Left lobe of liver (tissue), 2 donors: ENCODE data around the gene NT5C3A. TPM values are rescaled to one million over a fixed set of nuclear protein-coding genes. Genes with fewer than 3 reads are reported as not detected.
"Not testable (repeated sequence)": the region's sequence is repeated elsewhere in the genome, so short reads cannot be mapped to it uniquely, and the experiment has no call there.

ENCODE experiments used
- ATAC-seq: fragments of 200-7000 bp; cut with Tn5 transposase; one replicate; pipeline ENCODE4 v1.9.1; 2020; ENCODE audit warnings: mild to moderate bottlenecking, moderate library complexity
- DNase-seq: peaks from one replicate; pipeline ENCODE4 v3.0.0-alpha.2; 2020; ENCODE audit warnings: low spot score
- total RNA-seq: library from RNA; stranded (reverse); gene quantifications from one replicate; pipeline ENCODE4 v1.2.1, GENCODE V29; 2021
- donor health status: DM: no; HTN: no; CAD: no; lungs with moderate emphysema.
- donor health status: DM: no; HTN: yes; CAD: no.

Gene NT5C3A
- total RNA-seq, 1 donor from 2014 or later = 7.3 TPM

DNA sequence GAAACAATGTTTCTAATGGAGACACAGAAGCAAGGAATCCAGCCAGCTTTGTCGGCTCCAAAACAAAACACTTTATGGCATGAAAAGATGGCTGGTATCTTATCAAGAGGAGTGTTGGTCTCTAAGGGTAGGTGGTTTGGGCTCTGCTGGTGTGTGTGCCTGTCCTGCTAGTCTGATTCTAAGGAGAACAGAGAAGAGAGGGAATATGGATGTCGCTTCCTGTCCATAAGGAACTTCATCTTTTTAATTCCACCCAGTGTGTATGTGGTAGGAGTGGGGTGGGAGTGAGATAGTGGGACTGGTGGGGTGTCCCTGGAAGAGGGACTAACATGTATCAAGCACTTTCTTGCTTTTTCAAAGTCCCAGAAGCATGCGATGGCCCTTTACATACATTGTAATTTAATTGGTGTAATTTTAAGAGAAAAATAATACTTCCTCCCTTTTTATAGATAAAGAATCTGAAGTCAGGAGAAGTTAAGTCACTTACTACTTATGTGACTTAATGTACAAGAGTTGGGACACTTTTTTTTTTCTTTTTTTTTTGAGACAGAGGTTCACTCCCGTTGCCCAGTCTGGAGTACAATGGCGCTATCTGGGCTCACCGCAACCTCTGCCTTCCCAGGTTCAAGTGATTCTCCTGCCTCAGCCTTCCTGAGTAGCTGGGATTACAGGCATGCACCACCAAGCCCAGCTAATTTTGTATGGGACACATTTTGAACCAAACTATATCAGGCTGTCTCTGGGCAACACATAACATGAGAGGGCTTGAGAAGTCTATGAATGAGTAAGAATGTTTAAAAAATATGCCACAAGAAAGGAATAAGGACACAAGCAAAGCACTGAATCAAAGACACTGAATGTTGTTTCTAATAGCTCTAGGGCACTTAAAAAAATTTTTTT, 18.8 kb downstream of the NT5C3A start:
- DNase-seq = no peak
- peak; percentile 44 for ATAC-seq

DNA sequence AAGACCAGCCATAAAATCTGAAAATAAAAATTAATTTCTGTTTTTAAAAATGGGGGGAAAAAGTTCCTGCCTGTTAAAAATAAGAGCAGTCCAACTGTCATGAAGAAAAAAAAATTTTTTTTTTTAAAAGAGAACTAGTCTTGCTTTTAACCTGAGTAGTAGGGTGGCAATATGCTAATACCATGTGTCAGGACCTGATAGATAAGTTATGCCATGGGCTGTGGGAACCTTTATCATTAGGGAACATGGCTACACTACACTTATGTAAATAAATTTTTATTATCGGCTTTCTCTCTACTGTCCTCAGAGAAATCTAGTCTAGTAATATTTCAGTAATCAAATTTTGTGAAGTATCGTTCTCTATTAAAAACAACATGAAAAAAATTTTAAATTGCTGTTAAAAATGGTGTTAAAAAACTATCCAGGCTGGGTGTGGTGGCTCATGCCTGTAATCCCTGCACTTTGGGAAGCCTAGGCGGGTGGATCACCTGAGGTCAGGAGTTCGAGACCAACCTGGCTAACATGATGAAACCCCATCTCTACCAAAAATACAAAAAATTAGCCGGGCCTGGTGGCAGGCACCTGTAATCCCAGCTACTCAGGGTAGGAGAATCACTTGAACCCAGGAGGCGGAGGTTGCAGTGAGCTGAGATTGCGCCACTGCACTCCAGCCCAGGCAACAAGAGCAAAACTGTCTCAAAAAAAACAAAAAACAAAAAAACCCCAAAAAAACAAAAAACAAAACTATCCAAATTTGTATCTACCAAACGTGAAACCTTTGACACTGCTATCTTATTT, 20.7 kb downstream of the NT5C3A start:
- no peak for ATAC-seq

DNA sequence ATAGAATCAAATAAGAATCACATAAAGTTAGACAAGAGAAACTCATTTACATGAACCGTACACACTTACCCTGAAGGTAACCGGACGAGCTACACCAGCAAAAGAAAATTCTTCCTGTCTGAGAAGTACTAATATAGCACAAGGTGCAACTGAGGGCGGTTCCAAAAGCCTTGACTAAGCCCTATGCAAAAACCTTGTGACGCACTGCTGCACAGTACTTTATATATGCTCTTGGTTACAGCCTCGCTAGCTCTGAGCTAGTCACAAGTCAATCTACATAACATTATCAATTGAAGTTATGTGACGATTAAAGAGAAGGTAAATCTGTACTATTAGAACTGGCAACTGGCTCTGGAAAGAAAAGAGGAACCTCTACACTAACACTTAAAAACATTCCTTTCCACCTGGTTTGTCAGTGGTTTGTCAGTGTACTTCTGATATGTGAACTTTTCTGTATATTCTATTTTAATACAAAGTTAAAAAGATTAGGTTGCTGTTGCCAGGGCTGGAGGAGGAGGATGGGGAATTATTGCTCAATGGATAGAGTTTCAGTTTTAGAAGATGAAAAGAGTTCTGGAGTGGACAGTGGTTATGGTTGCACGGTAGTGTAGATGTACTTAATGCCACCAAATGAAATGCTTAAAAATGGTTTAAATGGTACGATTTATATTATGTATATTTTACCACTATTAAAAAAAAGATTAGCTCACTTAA, 21.6 kb downstream of the NT5C3A start:
- ATAC-seq = peak; percentile 76
- DNase-seq = peak; percentile 58

More for the DNA sequence above, 20.7 kb downstream of the NT5C3A start:
- no peak for DNase-seq

DNA sequence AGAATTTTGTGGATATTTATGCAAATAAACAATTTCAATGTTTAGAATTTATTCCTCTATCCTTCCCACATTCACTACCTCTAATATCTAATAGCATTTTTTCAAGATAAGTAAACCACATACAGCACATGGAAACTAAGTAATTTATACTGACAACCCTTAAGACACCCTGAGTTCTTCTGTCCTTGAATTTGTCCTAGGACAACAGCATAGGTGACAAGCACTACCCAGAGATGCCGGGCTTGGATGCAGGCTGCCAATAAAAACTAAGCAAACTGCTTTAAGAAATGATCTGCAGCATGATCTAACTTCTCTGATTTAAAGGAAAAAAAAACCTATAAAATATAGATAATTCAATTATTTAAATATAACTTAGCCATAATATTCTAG, 22.7 kb downstream of the NT5C3A start:
- ATAC-seq (no peak), DNase-seq (no peak)

DNA sequence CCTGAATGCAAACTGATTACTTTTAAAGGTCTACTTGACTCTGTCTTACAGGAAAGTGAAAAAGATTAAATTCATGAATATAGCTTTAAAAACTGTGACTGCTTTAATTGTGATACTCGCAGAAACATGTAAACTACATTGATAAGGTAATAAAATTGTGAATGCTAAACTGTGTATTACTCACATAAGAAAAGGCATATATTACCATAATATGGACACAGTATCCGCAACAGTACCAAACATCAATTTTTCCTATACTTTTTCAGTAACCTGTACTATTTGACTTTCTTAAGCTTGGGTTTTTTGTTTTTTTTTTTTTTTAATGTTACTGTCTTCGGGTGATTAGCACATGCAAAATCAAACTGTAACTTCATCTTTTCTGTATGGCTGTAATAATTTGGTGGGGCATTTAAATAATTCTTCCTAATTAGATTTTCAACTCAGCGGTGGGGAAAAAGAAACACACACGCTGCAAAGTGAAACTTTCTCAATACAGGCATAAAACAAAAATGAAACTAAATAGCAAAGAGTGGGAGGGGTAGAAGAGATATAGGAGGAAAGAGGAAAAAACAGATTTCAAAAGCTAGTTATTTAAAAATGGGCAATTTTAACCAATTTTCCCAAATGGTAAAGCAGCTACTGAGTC, 23.2 kb downstream of the NT5C3A start:
- ATAC-seq (peak; percentile 44), DNase-seq (no peak)

DNA sequence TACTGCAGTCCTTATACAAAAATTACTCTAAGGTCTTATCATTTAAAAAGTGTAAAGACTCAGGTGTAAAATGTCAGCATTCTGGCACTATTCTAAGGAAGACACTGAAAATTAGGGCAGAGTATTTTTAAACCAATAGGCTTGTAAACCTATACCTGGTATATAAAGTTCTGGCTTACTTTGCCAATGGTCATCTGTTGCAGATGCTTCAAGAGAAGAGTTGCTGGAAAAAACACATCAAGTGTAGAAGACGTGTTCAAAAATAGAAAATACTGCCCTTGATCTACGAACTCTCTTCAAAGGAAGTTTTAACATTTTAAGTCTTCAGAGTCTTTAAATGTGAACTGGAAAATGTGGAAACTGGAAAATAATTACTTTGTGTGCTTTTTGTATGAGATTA, 23.9 kb downstream of the NT5C3A start:
- ATAC-seq (no peak), DNase-seq (no peak)

DNA sequence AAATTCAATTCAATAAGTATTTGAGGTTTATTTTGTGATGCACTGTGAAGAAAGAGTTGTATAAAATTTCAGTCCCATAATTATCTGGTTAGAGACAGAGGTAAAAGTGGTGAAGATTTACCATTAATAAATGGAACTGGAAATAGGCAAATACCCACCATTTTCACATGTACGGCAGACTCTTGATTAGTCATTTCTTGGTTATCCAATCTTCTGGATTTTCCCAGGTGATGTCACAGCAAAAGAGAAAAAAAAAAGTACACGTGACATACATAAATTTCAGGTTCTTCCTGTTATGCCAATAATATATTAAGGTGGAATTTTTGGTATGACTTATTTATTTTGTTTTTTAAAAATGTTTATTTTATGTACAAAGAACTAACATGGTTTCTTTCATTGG, 26.8 kb downstream of the NT5C3A start:
- DNase-seq = no peak
- no peak for ATAC-seq

DNA sequence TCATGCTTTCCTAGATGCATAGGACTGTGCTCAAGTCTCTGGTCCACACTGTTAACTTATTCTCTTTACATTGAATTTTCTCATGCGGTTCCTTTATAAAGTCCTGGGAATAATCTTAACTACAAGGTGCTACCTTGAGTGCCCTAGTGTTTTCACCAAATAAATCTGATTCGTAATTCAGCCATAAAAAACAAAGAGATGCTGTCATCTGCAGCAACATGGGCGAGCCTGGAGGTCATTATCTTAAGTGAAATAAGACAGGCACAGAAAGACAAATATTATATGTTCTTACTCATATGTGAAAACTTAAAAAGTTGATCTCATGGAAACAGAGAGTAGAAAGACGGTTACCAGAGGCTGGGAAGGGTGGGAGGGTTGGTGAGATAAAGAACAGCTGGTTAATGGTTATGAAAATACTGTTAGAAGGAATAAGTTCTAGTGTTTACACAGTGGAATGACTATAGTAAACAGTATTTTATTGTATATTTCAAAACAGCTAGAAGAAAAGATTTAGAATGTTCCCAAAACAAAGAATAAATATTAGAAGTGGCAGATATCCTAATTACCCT, 38.3 kb downstream of the NT5C3A start:
- DNase-seq (no peak), ATAC-seq (no peak)

DNA sequence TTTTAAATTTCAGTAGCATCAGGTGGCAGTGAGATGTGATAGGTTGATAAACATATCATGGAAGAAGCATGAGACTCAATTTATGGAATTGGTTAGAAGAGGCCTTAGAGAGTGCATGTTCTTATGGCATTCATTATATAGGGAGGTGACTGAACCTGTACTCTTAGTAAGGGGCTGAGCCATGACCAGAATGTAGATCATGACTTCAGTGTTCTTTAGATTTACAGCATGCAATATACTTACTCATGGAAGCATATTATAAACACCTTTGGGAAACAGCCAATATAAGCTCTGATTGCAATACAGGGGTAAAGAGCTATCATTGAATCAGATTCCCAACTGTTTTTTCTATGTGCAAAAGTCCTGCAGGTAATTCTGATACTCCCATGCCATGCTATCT, 50.2 kb downstream of the NT5C3A start:
- no peak for DNase-seq
- ATAC-seq = no peak

DNA sequence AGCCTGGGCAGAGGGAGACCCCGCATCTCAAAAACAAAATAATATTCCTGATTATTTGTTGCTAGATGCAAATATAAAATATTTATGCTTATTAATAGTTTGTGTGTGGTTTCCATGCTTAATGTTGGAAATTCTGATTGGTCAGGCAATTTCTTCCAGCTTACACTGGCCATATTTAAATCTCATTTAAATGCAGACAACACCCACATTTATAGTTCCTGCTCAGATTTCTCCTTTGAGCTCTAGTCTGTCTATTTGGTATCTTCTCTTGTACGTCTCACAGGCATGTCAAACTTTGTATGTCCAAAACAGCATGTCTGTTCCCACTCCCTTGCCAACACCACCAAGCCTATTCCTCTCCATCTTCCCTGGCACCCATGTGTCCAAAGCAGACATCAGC, 52.8 kb downstream of the NT5C3A start:
- ATAC-seq (no peak), DNase-seq (no peak)

DNA sequence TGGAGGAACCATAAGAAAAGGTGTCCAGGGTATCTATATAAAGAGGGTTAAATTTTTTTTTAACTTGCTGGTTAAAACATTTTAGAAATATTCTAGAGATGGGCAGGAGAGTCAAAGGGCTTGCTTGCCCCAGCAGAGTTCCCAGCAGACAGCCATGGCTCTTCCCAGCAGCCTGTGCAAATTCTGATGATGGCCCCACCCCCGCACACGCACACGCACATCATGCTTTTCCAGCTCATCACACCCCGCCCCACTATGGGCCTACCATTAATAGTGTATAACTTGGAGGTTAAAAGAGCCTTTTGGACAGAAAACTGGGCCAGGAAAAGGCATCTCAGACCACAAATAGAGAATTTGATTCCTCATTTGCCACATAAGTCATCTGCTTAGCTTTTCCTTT, 56.9 kb downstream of the NT5C3A start:
- ATAC-seq, DNase-seq: not testable (repeated sequence)

DNA sequence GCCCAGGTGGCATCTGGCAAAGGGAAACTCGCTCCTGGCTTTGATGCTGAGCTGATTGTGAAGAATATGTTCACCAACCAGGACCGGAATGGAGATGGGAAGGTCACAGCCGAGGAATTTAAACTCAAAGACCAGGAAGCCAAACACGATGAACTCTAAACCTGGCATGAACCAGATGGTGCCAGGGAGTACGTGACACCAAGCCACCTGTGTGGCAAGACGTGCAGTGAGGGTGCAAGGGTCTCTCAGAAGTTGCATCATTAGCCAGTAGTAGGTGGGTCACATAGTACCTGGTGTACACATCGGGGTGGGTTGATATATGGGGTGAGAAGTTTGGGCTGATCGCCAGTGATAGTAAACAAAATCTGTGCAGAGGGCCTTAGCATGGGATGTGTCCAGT, 57.4 kb downstream of the NT5C3A start:
- ATAC-seq (peak; percentile 90), DNase-seq (peak; percentile 68)

DNA sequence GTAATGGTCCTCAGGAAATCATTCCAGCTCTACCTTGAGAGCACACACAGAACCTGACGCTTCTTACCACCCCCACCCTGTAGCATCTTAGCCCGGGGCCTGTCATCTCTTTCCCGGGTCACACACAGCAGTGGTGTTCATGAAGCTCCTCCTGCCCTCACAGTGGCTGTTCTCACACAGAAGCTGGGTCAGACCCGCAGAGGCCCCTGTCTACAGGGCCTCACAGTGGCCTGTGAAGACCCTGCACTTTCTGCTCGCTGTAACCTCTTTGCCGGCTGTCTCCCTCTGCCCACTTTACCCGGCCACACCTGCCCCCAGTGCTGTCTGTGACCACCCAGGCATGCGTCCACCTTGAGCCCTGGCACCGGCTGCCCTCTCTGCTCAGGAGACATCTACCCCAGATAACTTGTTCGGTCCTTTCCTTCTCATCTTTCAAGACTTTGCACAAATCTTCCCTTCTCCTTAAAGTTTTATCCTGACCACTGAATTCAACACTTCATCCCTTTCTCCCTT, 58.4 kb downstream of the NT5C3A start:
- DNase-seq, ATAC-seq: not testable (repeated sequence)

DNA sequence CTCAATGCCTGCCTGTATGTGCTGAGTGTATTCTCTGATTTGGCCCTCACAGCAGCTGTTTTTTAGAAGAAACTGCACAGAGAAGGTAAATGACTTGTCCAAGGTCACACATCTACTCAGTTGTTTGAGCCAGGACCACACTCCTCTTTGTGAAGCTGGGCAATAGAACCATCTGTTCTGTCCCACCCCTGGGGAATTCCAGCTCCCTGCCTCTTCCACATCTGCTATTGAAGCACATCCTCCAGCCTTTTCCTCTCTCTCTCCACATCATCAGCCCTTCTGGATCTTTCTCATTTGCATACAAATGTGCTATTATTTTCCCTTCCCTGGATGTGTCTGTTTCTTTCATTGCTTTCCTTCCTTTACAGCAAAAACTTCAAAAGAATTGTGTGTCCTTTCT, 59.5 kb downstream of the NT5C3A start:
- DNase-seq, ATAC-seq: not testable (repeated sequence)

DNA sequence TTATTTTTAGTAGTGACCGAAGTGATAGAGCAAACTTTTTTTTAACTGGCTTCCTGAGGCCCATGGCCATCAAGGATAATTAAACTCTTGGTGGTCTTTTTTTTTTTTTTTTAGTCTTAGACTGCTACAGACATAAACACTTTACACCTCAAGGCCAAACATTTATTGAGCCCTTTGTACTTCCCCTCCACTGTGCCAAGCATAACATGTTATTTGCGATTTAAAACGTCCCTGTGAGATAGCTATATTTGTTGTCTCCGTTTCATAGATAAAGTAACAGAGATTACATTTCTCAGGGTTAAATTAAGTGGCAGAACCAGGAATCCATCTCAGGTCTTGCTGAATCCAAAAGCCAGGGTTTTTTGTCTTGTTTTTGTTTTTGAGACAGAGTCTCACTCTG, 63.2 kb downstream of the NT5C3A start:
- not testable (repeated sequence) for DNase-seq, ATAC-seq

DNA sequence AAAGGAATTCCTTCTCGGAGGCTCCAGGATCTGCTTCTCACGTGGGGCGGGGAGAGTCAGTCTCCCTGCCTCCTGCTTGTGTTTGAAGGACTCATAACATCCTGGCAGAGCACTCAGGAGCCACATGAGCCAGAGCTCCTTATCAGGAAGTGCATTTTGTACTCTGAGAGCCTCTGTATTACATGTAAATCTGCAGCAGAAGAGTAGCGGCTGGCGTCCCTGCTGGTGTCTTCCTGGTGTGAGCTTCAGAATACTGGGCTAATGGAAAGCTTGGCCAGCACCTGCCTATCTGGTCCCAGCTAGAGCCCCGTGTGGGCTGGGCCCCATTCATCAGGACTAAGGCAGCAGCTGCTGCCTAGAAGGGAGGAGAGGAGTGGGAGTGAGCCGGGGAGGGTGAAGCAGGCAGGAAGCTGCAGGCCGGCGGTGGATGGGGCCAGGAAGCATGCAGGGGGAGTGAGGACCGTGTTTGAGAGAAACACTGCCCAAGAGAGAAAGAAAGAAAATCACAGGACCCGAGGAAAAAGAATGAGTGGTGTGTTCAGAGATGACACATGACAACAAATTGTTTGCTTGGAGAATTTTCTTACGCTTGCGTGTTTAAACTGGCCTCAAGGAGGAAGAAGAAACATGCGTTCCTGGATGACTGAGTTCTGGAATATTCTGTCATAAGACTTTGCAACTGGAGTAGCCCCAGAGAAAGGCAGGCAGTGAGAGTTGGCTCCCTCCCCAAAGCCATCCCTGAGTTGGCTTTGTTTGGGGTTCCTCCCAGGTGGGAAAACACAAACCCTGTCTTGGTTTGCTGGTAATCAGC, 64.0 kb downstream of the NT5C3A start:
- DNase-seq = not testable (repeated sequence)

DNA sequence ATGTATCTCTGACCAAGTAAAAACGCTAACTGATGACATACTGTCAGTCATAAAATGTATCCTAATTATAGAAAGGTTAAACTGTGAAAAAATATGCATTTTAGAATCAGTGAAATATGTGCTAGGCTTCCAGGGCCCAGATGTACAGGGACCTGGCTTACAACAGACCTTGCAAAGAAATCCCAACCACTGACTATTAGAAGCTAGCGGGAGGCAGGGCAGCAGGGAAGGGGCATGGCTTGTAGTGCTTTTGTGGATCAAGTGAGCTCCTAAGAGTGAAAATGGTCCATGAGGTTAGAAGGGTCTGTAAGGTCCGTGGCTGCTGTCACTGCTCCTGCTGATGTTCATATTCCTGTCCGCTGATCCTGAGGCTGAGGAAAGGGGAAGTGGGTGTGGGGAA, 64.6 kb downstream of the NT5C3A start:
- DNase-seq, ATAC-seq: not testable (repeated sequence)

More for the DNA sequence above, 64.0 kb downstream of the NT5C3A start:
- ATAC-seq = peak; percentile 67

DNA sequence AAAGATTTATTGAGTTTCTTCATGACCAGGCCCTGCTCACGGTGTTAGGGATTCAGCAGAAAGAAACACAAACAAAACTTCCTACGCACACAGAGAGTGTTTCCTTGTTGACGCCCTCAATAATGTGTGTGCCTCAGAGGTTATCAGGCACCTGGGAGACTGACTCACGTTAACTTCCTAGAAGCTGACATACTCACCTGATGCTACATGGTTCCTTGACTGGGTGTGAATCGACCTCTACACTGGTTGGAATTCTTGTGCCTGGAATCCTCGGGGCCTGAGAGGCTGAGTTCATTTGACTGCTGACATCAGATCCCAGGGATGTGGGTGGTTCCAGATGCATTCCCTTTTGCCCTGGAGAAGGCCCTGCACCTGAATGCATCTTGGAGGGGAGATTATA, 69.8 kb downstream of the NT5C3A start:
- not testable (repeated sequence) for ATAC-seq

More for the DNA sequence above, 69.8 kb downstream of the NT5C3A start:
- not testable (repeated sequence) for DNase-seq
